HG03095 (cell line): ENCODE measurements around the gene BAG1.

ENCODE experiments used
- ATAC-seq: cut with Tn5 transposase; IDR thresholded peaks from one replicate; pipeline ENCODE4 v1.9.1; 2021; ENCODE audit warnings: moderate library complexity; ENCODE audit not compliant: unreplicated experiment

The BAG1 gene

DNA sequence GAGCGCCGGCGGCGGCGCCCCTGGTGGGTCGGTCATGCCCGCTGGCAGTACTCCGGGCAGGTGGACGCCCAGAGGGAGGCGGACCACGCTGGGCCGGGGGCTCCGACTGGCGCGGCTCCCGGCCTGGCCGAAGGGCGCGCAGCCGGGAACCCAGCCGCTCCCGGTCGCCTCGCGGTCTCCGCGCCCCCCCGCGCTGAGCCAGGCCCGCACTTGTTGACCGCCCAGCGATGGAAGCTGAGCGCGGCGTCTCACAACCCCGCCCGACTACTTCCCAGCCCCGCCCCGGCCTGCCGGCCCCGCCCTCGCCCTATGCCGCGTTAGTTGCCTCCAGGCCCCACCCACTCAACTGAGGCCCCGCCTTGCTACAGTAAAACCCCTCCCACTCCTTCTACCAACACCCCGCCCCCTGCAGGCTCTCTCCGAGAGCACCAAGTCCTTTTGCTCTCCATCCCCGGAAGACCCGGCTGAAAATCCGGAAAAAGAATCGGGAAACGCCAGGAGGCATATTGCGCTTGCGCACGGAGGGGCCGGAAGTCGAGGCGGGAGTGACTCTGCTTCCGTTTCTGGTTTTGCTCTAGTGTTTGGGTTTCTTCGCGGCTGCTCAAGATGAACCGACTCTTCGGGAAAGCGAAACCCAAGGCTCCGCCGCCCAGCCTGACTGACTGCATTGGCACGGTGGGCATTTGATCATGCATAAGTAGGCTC, at the start of gene BAG1, which contains the start of gene CHMP5:
TSS of gene BAG1 (minus strand) at position 236 of the 705 bp plus-strand sequence.
TSS of gene CHMP5 (plus strand) at position 577 of the 705 bp plus-strand sequence. CDS start at position 607, 30 bp downstream.
- peak; percentile 81 for ATAC-seq

DNA sequence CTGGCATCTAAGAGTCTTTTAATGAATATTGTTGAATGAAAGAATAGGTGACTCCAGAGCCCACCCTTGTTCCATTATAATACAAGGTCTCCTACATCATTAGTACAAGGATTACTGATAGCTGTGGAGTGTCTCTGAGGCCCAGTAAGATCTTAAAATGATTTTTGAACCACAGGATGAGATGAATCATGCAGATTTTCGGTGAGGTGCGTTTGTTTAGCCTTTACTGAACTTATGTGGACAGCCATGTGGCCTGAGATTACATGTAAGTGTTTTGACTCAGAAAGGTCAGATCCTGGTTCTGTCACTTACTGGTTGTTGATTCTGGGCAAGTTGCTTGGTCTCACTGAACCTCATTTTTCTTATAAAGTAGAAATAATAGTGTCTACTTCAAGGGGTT, 47.4 kb upstream of the BAG1 start:
- no peak for ATAC-seq

DNA sequence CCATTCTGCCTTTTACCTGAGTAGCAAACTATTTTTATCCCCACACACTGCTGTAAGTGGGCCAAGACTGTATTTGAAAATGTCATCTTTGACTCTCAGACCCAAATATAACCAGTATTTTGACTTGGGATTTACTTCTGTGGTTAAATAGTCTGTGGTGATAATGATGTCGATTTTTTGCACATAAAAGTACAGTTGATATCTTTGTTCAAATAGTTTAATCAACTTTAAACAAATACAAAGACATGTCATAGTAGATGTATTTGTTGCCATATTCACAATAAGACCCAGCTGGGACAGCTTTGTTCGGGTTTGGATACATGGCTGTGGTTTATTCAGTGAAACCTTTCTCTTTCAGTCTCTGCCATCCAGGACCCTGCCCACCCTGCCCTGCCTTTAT, 46.2 kb upstream of the BAG1 start:
- ATAC-seq, result no peak

DNA sequence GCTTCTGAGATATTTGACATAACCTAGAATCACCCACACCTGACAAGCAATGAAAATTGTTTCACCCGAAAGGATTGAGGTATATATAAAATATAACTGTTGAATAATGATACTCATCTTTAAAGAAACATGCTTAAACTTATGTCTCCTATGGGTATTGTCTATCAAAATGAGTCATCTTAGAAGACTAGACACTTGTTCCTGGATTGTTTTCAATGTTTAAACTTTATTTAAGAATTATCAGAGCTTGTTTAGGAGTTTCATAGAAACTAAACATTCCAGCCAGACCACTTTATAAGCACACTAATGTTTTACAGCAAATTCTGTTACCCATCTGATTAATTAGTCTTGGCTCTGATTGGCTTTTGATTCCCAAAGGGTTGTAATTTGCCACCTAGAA, 45.4 kb upstream of the BAG1 start:
- ATAC-seq, result no peak

DNA sequence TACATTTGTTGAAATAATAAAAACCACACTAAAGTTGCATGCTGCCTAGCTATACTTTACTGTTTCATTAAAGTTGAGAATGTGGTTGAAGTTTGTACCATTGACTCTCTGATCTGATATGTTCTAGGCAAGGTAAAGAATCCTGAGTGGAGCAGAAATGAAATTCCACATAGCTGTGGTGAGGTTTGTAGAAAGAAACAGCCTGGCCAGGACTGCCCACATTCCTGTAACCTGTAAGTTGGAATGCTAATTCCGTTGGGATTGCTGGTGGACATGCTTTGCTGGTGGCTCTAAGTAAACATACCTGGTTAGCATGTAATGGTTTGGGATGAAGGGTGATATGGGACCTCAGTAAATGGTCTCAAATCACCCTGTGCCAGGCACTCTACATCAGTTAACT, 42.6 kb upstream of the BAG1 start:
- no peak for ATAC-seq

DNA sequence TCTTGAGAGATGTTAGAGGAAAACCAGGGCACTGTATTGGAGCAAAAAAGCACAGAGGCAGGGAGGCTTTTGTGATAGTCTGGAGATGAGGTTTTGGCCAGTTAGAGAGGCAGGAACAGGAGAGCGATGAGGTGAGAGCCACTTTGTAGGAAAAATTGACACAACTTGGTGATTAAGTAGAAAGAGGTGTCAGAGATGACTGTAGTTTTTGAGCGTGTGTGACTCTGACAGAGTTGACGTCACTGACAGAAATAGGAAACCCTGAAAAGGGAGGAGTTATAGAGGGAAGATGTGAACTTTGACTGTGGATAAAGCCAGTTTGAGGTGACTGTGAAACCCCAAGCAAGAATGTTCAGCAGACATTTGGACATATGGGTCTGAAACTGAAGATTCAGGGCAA, 41.5 kb upstream of the BAG1 start:
- ATAC-seq, result no peak

- ATAC-seq, result no peak
These were observed 39.9 kb upstream of the BAG1 start for GRCh38 chr9:33304362-33304761.

DNA sequence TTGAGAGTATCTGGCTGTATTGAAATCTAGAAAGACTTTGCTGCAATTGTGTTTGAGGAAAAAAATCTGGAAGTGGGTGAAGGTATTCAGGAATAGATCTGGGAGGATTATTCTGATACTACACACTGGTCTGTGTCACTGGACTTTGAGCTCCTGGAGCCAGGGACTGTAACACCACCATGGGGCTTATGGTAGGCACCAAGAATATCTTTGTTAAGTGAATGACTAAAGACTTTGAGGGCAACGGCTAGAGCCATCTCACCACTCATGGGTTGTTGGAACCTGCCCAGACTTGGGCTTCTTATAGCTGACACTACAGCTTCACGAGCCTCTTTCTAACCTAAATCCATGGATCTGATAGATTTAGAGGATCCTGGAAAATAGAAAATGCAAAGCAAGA, 36.0 kb upstream of the BAG1 start:
- ATAC-seq, result no peak

DNA sequence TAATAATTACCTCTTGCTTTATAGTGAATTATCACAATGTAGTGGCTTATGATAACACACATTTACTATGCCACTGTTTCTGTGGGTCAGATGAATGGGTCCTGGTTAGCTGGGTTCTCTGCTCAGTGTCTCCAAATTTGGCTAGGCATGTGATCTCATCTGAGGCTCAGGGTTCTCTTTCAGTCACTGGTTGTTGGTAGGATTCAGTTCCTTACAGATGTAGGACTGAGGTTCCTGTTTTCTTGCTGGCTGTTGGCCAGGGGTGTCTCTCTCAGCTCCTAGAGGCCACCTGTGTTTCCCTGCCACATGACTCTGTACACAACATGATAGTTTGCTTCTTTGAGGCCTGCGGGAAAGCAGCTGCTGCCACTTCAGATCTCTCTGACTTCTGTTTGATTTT, 32.9 kb upstream of the BAG1 start:
- ATAC-seq, result peak; percentile 93

GRCh38 chr9:33295571-33295970, 31.1 kb upstream of the BAG1 start:
- peak; percentile 36 for ATAC-seq

- ATAC-seq, result no peak
These were observed 30.3 kb upstream of the BAG1 start for GRCh38 chr9:33294670-33295432.

GRCh38 chr9:33293782-33294181, 29.3 kb upstream of the BAG1 start:
- no peak for ATAC-seq

DNA sequence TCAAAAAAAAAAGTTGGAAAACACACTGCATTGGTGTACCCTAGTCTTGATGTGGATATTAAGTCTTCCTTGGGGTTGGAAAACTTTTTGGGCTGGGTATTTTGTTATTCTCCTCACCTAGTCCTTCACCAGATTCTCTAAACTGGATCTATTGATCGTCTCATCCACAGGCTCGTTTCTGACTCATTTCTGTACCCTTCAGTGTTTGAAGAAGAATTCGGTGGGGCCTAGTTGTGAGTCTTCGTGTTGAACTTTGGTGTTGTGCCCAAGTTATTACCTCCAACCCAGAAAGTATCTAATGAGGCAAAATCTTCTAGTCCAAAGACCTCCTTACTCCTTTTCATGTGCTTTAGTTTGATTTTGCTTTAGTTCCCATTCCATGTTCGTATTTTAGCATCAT, 27.4 kb upstream of the BAG1 start:
- no peak for ATAC-seq

GRCh38 chr9:33291031-33291397, 26.5 kb upstream of the BAG1 start:
- ATAC-seq, result peak; percentile 0

DNA sequence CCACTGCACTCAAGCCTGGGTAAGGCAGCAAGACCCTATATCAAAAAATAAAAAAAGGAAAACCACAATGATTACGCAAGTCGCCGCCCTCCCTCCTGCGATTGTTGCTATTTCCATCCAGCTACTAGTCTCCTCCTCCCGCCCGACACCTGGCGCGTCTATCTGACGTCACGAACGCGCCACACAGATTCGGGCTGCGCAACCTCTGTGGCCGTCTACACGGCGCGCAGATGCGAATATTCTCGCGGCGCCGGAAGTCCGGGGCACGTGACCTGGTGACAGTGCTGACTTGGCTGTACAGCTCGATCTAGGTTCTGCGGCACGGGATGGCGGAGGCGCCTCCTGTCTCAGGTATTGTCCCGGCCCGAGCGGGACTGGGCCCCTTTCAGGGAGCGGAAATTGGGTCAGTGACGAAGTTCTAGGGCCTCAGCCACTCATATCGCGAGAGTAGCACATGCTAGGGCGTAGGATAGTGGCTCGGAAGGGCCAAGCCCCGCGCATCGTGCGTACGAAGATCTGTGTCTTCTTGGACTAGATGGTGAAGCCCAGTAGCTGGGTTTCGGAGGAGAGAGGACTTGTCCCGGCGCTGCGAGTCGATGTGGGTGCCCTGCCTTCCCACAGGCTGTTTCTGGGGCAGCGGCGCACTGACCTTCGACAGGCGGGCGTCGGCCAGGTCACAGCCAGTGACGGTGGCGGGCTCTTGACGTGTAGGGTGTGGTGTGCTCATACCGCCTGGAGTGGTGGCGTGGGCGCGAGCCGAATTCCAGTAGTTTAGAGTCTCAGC, 25.9 kb upstream of the BAG1 start, which contains the start of gene NFX1:
TSS of gene NFX1 (plus strand) at position 270 of the 784 bp plus-strand sequence. CDS start at position 327, 57 bp downstream.
- ATAC-seq, result peak; percentile 76

DNA sequence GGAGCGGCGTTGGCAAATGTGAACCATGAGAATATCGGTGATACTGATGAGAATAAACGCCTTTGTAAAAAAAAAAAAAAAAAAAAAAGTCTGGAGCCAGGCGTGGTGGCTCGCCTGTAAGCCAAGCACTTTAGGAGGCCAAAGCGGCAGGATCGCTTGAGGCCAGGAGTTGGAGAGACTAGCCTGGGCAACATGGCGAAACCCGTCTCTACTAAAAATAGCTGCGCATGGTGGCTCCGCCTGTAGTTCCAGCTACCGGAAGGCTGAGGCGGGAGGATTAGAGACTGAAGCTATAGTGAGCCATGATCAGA, 25.4 kb upstream of the BAG1 start:
- peak; percentile 15 for ATAC-seq

- ATAC-seq, result no peak
These were observed 25.0 kb upstream of the BAG1 start for GRCh38 chr9:33289496-33289895.

GRCh38 chr9:33288828-33289483, 24.4 kb upstream of the BAG1 start:
- no peak for ATAC-seq

GRCh38 chr9:33288235-33288634, 23.7 kb upstream of the BAG1 start:
- ATAC-seq, result no peak

- ATAC-seq, result no peak
These were observed 22.6 kb upstream of the BAG1 start for GRCh38 chr9:33287087-33287490.

DNA sequence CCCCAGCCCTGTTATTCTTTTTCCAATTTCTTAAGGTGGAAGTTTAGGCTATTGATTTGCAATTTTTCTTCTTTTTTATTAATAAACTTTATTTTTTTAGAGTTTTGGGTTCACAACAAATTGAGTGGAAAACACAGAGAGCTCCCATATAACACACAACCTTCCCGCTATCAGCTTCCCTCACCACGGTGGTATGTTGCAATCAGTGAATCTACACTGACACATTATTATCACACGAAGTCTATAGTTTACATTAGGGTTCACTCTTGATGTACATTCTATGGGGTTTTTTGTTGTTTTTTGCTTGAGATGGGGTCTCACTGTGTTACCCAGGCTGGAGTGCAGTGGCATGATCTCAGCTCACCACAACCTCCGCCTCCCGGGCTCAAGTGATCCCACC, 21.0 kb upstream of the BAG1 start:
- ATAC-seq, result no peak
